ENCODE measurements around the gene CAND1. TPM values are rescaled to one million over a fixed set of nuclear protein-coding genes. Genes with fewer than 3 reads are reported as not detected.

CAND1 gene
- total and polyA plus RNA-seq, 2 donors (not counting 1 experiment from before 2014, with no cell fraction given): 14.8 to 108 TPM

DNA sequence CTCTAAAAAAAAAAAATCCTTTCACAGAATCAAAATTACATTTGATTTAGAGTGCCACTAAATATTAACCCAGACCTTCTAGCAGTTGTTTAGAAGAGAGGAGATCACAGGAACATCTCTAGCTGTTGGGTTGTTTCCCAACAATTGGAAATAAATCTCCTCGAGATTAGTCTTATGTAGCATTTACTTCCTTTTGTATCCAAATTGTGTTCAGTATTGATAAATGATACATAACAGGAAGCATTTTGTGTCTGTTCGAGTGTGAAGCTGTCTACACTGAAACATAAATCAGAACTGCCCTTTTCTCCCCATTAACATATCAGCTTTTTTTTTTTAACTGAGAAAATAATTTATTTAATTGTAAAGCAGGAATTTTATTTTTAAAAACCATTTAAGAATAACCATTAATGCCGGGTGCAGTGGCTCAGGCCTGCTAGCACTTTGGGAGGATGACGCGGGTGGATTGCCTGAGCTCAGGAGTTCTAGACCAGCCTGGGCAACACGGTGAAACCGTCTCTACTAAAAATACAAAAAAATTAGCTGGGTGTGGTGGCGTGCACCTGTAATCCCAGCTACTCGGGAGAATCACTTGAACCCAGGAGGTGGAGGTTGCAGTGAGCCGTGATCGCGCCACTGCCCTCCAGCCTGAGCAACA is 14.7 kb upstream of the CAND1 start:
- H3K9ac ChIP-seq (ENCODE audit: low read length): no peak overlapping the region
- TF ChIP-seq, protein P1, sequence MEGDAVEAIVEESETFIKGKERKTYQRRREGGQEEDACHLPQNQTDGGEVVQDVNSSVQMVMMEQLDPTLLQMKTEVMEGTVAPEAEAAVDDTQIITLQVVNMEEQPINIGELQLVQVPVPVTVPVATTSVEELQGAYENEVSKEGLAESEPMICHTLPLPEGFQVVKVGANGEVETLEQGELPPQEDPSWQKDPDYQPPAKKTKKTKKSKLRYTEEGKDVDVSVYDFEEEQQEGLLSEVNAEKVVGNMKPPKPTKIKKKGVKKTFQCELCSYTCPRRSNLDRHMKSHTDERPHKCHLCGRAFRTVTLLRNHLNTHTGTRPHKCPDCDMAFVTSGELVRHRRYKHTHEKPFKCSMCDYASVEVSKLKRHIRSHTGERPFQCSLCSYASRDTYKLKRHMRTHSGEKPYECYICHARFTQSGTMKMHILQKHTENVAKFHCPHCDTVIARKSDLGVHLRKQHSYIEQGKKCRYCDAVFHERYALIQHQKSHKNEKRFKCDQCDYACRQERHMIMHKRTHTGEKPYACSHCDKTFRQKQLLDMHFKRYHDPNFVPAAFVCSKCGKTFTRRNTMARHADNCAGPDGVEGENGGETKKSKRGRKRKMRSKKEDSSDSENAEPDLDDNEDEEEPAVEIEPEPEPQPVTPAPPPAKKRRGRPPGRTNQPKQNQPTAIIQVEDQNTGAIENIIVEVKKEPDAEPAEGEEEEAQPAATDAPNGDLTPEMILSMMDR (IDR thresholded peaks at IDR 0.05): no peak
- TF ChIP-seq EZH2 (IDR thresholded peaks at IDR 0.05; ENCODE audit: borderline replicate concordance, insufficient read depth, low read depth, low read length, poor library complexity, severe bottlenecking): no peak
- no peaks in the 10 kb centered on the region for H3K4me1 ChIP-seq (ENCODE audit: control insufficient read depth in 2 of 2, insufficient read depth in 2 of 2, low read length in 2 of 2)
- DNase-seq (no peak), ATAC-seq (ENCODE audit: low read depth) (no peak)
- Mint-ChIP-seq H3K4me1 (no peaks in the 10 kb centered on the region), H3K9me3 (ENCODE audit: insufficient read depth) (no peaks in the 10 kb centered on the region), H3K4me3 (no peak overlapping the region), H3K27ac (no peak overlapping the region), H3K27me3 (peaks cover 16% of the 10 kb centered on the region)
- H3K4me2 ChIP-seq (replicated peaks; ENCODE audit: low read depth, low read length, poor library complexity, severe bottlenecking): no peak overlapping the region
- WGBS (ENCODE audit: insufficient coverage): 100% methylated on average over 3 of the region's 12 CpGs
- ChIA-PET POLR2A (no interaction called here), CTCF (interaction anchor here (1.0 kb wide), 1 partner anchor 14 kb away, joined by 3 read pairs; no protein-coding TSS in a partner anchor)
- H3K27ac ChIP-seq (ENCODE audit: low read length in 2 of 2): no peak overlapping the region
- no peaks in the 10 kb centered on the region for H3K79me2 ChIP-seq (ENCODE audit: control insufficient read depth, insufficient read depth, low read length)
- no peaks in the 10 kb centered on the region for H3K9me3 ChIP-seq (ENCODE audit: control extremely low read depth in 1 of 3, control insufficient read depth in 2 of 3, insufficient read depth in 1 of 3, low read length in 2 of 3)
- no peak overlapping the region for H3K4me3 ChIP-seq (ENCODE audit: control extremely low read depth in 1 of 5, extremely low read depth in 1 of 5, insufficient read depth in 1 of 5, low read depth in 2 of 5, low read length in 4 of 5)
- H3K36me3 ChIP-seq (replicated peaks in 1 of 2; ENCODE audit: control extremely low read depth in 1 of 2, control insufficient read depth in 1 of 2, extremely low read depth in 1 of 2, insufficient read depth in 2 of 2, low read length in 1 of 2): no peaks in the 10 kb centered on the region
- no peaks in the 10 kb centered on the region for H3K27me3 ChIP-seq (replicated peaks in 1 of 4; ENCODE audit: control extremely low read depth in 1 of 4, control insufficient read depth in 3 of 4, insufficient read depth in 4 of 4, low read length in 3 of 4)
- H2AFZ ChIP-seq (ENCODE audit: insufficient read depth, low read depth, low read length, poor library complexity, severe bottlenecking): no peak overlapping the region
- no peaks in the 10 kb centered on the region for H4K20me1 ChIP-seq (ENCODE audit: control insufficient read depth, insufficient read depth, low read length, poor library complexity, severe bottlenecking)
- intact Hi-C loops (cut with micrococcal nuclease): no loop called here

DNA sequence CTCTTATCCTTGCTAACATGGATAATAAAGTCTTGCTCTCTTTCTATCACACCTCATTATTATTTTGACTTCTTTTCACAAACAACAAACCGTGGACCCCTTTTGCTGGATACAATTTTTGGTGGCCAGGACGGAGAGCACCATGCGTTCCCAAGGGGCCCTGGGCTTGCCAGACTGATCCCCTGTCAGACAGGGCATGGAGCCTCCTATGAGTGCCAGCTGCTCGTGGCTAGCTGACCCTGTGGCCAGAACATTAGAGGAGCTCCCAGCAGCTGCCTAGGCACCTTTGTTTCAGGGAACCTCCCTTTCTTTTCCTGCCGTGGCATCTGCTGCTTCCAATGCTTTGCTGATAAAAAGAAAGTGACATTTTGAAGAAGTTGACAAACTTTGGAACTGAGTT is 12.5 kb upstream of the CAND1 start:
- 89% methylated on average over 5 of the region's 5 CpGs for WGBS (ENCODE audit: insufficient coverage)
- H3K4me2 ChIP-seq (replicated peaks; ENCODE audit: low read depth, low read length, poor library complexity, severe bottlenecking): no peak overlapping the region
- no peaks in the 10 kb centered on the region for H3K79me2 ChIP-seq (ENCODE audit: control insufficient read depth, insufficient read depth, low read length)
- ATAC-seq (ENCODE audit: low read depth) (no peak), DNase-seq (no peak)
- ChIA-PET POLR2A (no interaction called here), CTCF (no interaction called here)
- Mint-ChIP-seq H3K27ac (no peak overlapping the region), H3K9me3 (ENCODE audit: insufficient read depth) (no peaks in the 10 kb centered on the region), H3K4me1 (no peaks in the 10 kb centered on the region), H3K4me3 (no peak overlapping the region), H3K27me3 (peaks cover 4% of the 10 kb centered on the region)
- H3K27me3 ChIP-seq (replicated peaks in 1 of 4; ENCODE audit: control extremely low read depth in 1 of 4, control insufficient read depth in 3 of 4, insufficient read depth in 4 of 4, low read length in 3 of 4): no peaks in the 10 kb centered on the region
- intact Hi-C loops (cut with micrococcal nuclease): no loop called here
- no peak overlapping the region for H3K4me3 ChIP-seq (ENCODE audit: control extremely low read depth in 1 of 5, extremely low read depth in 1 of 5, insufficient read depth in 1 of 5, low read depth in 2 of 5, low read length in 4 of 5)
- no peak overlapping the region for H3K9ac ChIP-seq (ENCODE audit: low read length)
- no peaks in the 10 kb centered on the region for H3K36me3 ChIP-seq (replicated peaks in 1 of 2; ENCODE audit: control extremely low read depth in 1 of 2, control insufficient read depth in 1 of 2, extremely low read depth in 1 of 2, insufficient read depth in 2 of 2, low read length in 1 of 2)
- TF ChIP-seq, protein P1 (IDR thresholded peaks at IDR 0.05): no peak
- TF ChIP-seq EZH2 (IDR thresholded peaks at IDR 0.05; ENCODE audit: borderline replicate concordance, insufficient read depth, low read depth, low read length, poor library complexity, severe bottlenecking): no peak
- no peaks in the 10 kb centered on the region for H3K4me1 ChIP-seq (ENCODE audit: control insufficient read depth in 2 of 2, insufficient read depth in 2 of 2, low read length in 2 of 2)
- H3K9me3 ChIP-seq (ENCODE audit: control extremely low read depth in 1 of 3, control insufficient read depth in 2 of 3, insufficient read depth in 1 of 3, low read length in 2 of 3): no peaks in the 10 kb centered on the region
- no peaks in the 10 kb centered on the region for H4K20me1 ChIP-seq (ENCODE audit: control insufficient read depth, insufficient read depth, low read length, poor library complexity, severe bottlenecking)
- no peak overlapping the region for H3K27ac ChIP-seq (ENCODE audit: low read length in 2 of 2)
- H2AFZ ChIP-seq (ENCODE audit: insufficient read depth, low read depth, low read length, poor library complexity, severe bottlenecking): no peak overlapping the region
